IMR-90 (cell line): ENCODE results near the gene OVCH1. TPM values are rescaled to one million over a fixed set of nuclear protein-coding genes. Genes with fewer than 3 reads are reported as not detected.

Source experiments
- ATAC-seq: fragments of 200-7000 bp; cut with Tn5 transposase; 2 replicates; pipeline ENCODE4 v1.9.1; 2020; ENCODE audit warnings: low read depth, mild to moderate bottlenecking, moderate library complexity
- BruUV-seq: library from RNA; stranded (reverse); fragments of 400-500 nt; replicated peaks from 2 replicates; lab custom pipeline; 2021; lab: Mats Ljungman, UMichigan
- CTCF ChIA-PET: fragments of 300-600 bp; formaldehyde crosslinking; extraction: SDS; loops from one replicate; lab custom pipeline; 2021; ENCODE audit warnings: antibody characterized with exemption; lab: Yijun Ruan, JAX
- POLR2A ChIA-PET: fragments of 300-600 bp; sonication (Branson Sonifier 250); formaldehyde crosslinking; loops from one replicate; lab custom pipeline; 2022; ENCODE audit warnings: antibody characterized with exemption; ENCODE audit not compliant: unreplicated experiment; lab: Charles Lee
- DNase-seq: peaks from one replicate; pipeline ENCODE4 v3.0.0; 2013
- H2AFZ ChIP-seq: replicated peaks from 2 replicates; pipeline ENCODE3; 2013; ENCODE audit warnings: low read length, mild to moderate bottlenecking; ENCODE audit not compliant: poor library complexity
- H2AK5ac ChIP-seq: 2 replicates; pipeline ENCODE4 v1.6.1; 2013; ENCODE audit warnings: low read depth, low read length, inconsistent platforms
- H2AK9ac ChIP-seq: replicated peaks from 2 replicates; pipeline ENCODE3; 2013; ENCODE audit warnings: mild to moderate bottlenecking, low read depth, low read length, moderate library complexity; ENCODE audit not compliant: poor library complexity
- H2BK120ac ChIP-seq: 2 replicates; pipeline ENCODE4 v1.6.1; 2013; ENCODE audit warnings: low read depth, low read length, inconsistent platforms
- H2BK15ac ChIP-seq: 3 replicates; pipeline ENCODE4 v1.6.1; 2013; ENCODE audit warnings: low read depth, low read length, inconsistent platforms
- H2BK20ac ChIP-seq: 2 replicates; pipeline ENCODE4 v1.6.1; 2013; ENCODE audit warnings: low read depth, mild to moderate bottlenecking, inconsistent platforms, low read length, moderate library complexity
- H2BK5ac ChIP-seq: 2 replicates; pipeline ENCODE4 v1.6.1; 2013; ENCODE audit warnings: mild to moderate bottlenecking, low read depth, low read length, inconsistent platforms; ENCODE audit not compliant: poor library complexity, severe bottlenecking
- H3K14ac ChIP-seq: replicated peaks from 2 replicates; pipeline ENCODE4 v1.6.1; 2013; ENCODE audit warnings: low read depth, low read length, inconsistent platforms
- H3K18ac ChIP-seq: 2 replicates; pipeline ENCODE4 v1.6.1; 2013; ENCODE audit warnings: low read depth, low read length, control low read depth
- H3K23ac ChIP-seq: 2 replicates; pipeline ENCODE4 v1.6.1; 2013; ENCODE audit warnings: low read depth, low read length, inconsistent platforms
- H3K27ac ChIP-seq: 2 replicates; pipeline ENCODE4 v1.5.1; 2013; ENCODE audit warnings: mild to moderate bottlenecking, control low read depth, low read length; ENCODE audit not compliant: insufficient read depth
- H3K27me3 ChIP-seq: 2 replicates; pipeline ENCODE4 v1.6.1; 2013; ENCODE audit warnings: low read length; ENCODE audit not compliant: control insufficient read depth, insufficient read depth
- H3K36me3 ChIP-seq: 2 replicates; pipeline ENCODE4 v1.6.1; 2013; ENCODE audit warnings: low read length, mixed read lengths; ENCODE audit not compliant: control insufficient read depth, insufficient read depth
- H3K4ac ChIP-seq: 2 replicates; pipeline ENCODE4 v1.6.1; 2013; ENCODE audit warnings: low read depth, low read length, inconsistent platforms
- H3K4me1 ChIP-seq: 2 replicates; pipeline ENCODE4 v1.6.1; 2013; ENCODE audit warnings: low read length, mixed read lengths; ENCODE audit not compliant: control insufficient read depth, insufficient read depth
- H3K4me2 ChIP-seq: 2 replicates; pipeline ENCODE4 v1.6.1; 2013; ENCODE audit warnings: low read depth, mild to moderate bottlenecking, control low read depth, low read length, moderate library complexity
- H3K4me3 ChIP-seq: 2 replicates; pipeline ENCODE4 v1.5.1; 2013; ENCODE audit warnings: low read depth, mild to moderate bottlenecking, control low read depth, low read length, moderate library complexity; ENCODE audit not compliant: insufficient read depth
- H3K56ac ChIP-seq: 2 replicates; pipeline ENCODE4 v1.6.1; 2013; ENCODE audit warnings: low read length, inconsistent platforms; ENCODE audit not compliant: insufficient read depth; ENCODE audit errors: extremely low read depth
- H3K79me1 ChIP-seq, 2 experiments: 2 replicates each; pipeline ENCODE4 v1.6.1; 2013; ENCODE audit warnings: low read length in 2 of 2, inconsistent platforms in 1 of 2, low read depth in 1 of 2
- H3K9ac ChIP-seq: 2 replicates; pipeline ENCODE4 v1.6.1; 2013; ENCODE audit warnings: low read depth, low read length, control low read depth
- H3K9me1 ChIP-seq: 2 replicates; pipeline ENCODE4 v1.6.1; 2013; ENCODE audit warnings: low read length, inconsistent platforms; ENCODE audit not compliant: insufficient read depth
- H3K9me3 ChIP-seq: 2 replicates; pipeline ENCODE4 v1.6.1; 2013; ENCODE audit warnings: low read length; ENCODE audit not compliant: control insufficient read depth, insufficient read depth
- H4K20me1 ChIP-seq: 2 replicates; pipeline ENCODE4 v1.6.1; 2013; ENCODE audit warnings: low read length, inconsistent platforms; ENCODE audit not compliant: insufficient read depth
- H4K5ac ChIP-seq: 2 replicates; pipeline ENCODE4 v1.6.1; 2013; ENCODE audit warnings: mild to moderate bottlenecking, low read depth, low read length, control low read depth
- H4K8ac ChIP-seq, 2 experiments: 2 replicates each; pipeline ENCODE4 v1.6.1; 2013; ENCODE audit warnings: low read depth in 2 of 2, low read length in 2 of 2, control low read depth in 1 of 2, inconsistent platforms in 1 of 2
- H4K91ac ChIP-seq: 2 replicates; pipeline ENCODE4 v1.6.1; 2013; ENCODE audit warnings: low read depth, low read length, inconsistent platforms; ENCODE audit not compliant: insufficient read depth
- BHLHE40 ChIP-seq: fragments of 150-350 bp; IDR thresholded peaks from 2 replicates; pipeline ENCODE4 v1.6.1; 2016; ENCODE audit warnings: mild to moderate bottlenecking, low read depth, low read length
- CEBPB ChIP-seq: IDR thresholded peaks from 2 replicates; pipeline ENCODE4 v1.6.1; 2012; ENCODE audit warnings: low read depth, low read length, improper control_type of control experiment
- FOS ChIP-seq: fragments of 150-350 bp; IDR thresholded peaks from 2 replicates; pipeline ENCODE4 v1.6.1; 2016; ENCODE audit warnings: low read depth, low read length
- POLR2A ChIP-seq: IDR thresholded peaks from 2 replicates; pipeline ENCODE4 v1.6.1; 2012; ENCODE audit warnings: mild to moderate bottlenecking, low read depth, low read length
- RAD21 ChIP-seq: IDR thresholded peaks from 2 replicates; pipeline ENCODE4 v1.6.1; 2012; ENCODE audit warnings: low read length, improper control_type of control experiment
- RCOR1 ChIP-seq: IDR thresholded peaks from 2 replicates; pipeline ENCODE4 v1.6.1; 2012; ENCODE audit warnings: mild to moderate bottlenecking, low read length, improper control_type of control experiment; ENCODE audit not compliant: insufficient replicate concordance
- RFX5 ChIP-seq: IDR thresholded peaks from 2 replicates; pipeline ENCODE4 v1.8.0; 2012; ENCODE audit warnings: low read depth, mild to moderate bottlenecking, low read length, moderate library complexity
- WGBS, 2 experiments: methylation state at CpG; one replicate each; pipeline versions ENCODE4 v1.1.5 to v1.1.7; 2013; ENCODE audit warnings: missing lambda C conversion rate in 2 of 2; ENCODE audit not compliant: insufficient read length in 1 of 2; ENCODE audit errors: extremely low coverage in 2 of 2; 5-methylcytosine and 5-hydroxymethylcytosine counted together
- dilution Hi-C: fragments of 300-500 bp; cut with HindIII; formaldehyde crosslinking; loops from one replicate; pipeline ENCODE4 v1.14.3; 2018; ENCODE audit warnings: low sequenced_read_pairs; ENCODE audit not compliant: unreplicated experiment
- in situ Hi-C: fragments of 300-500 bp; cut with MboI; formaldehyde crosslinking; loops from 3 replicates; pipeline ENCODE4 v1.14.3; 2019; ENCODE audit warnings: low sequenced_read_pairs, inconsistent platforms, mixed read lengths
- intact Hi-C: fragments of 100-400 bp; cut with micrococcal nuclease; formaldehyde crosslinking; loops from 2 replicates; pipeline ENCODE4 v1.10.0; 2022
- polyA plus RNA-seq, 3 experiments: library from polyadenylated mRNA; depleted of rRNA; stranded (reverse); fragments of >200 nt; gene quantifications; 2 replicates each; pipeline ENCODE4 v1.2.3, GENCODE V29; 2012; ENCODE audit warnings: low replicate concordance in 1 of 3
- total RNA-seq: library from RNA; depleted of rRNA; stranded (reverse); fragments of >200 nt; gene quantifications from 2 replicates; pipeline ENCODE4 v1.2.3, GENCODE V29; 2012
- TF ChIP-seq, protein P1 (sequence below): fragments of 150-350 bp; IDR thresholded peaks from 2 replicates; pipeline ENCODE4 v1.6.1; 2017; ENCODE audit warnings: mild to moderate bottlenecking, antibody characterized with exemption, low read length, low read depth
- TF ChIP-seq, protein P2 (sequence below): conservative IDR thresholded peaks from 2 replicates; pipeline ENCODE4 v1.5.1; 2012; ENCODE audit warnings: mild to moderate bottlenecking, low read depth, low read length, improper control_type of control experiment
- TF ChIP-seq, protein P3 (sequence below): fragments of 150-350 bp; IDR thresholded peaks from 2 replicates; pipeline ENCODE4 v1.6.1; 2016; ENCODE audit warnings: low read depth, mild to moderate bottlenecking, low read length, moderate library complexity, borderline replicate concordance

OVCH1 gene
- total and polyA plus RNA-seq, 2 of the 4 experiments (the other 2 are of a cell fraction) = 0.05 to 0.18 TPM

DNA sequence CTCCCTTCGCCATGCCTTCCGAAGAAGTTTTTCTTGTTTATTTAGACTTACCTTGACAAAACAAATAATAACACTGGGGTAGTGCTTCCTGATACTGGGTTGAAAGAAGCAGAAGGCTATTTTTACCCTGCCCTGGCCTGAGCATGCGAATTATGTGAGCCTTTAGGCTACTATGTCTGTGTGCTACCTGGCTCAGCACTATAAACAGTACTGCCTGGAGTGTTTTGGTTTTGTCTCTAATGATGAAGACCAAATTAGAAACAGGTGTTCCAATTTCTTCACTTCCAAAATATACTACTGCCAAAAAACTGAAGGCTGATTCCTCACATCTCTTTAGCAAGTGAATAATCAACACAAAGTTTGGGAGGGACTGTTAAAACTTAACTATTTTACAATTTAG is 7.6 kb upstream of the OVCH1 start:
- no peak overlapping the region for H3K4me3 ChIP-seq
- H2AK9ac ChIP-seq = no peak overlapping the region
- no peaks in the 10 kb centered on the region for H4K20me1 ChIP-seq
- H2BK15ac ChIP-seq = no peak overlapping the region
- POLR2A ChIA-PET = no interaction called here
- H2BK20ac ChIP-seq = no peak overlapping the region
- no peaks in the 10 kb centered on the region for H3K4me1 ChIP-seq
- H3K27ac ChIP-seq = no peak overlapping the region
- H4K5ac ChIP-seq = no peak overlapping the region
- no TSS peak for BruUV-seq
- H2AFZ ChIP-seq = no peak overlapping the region
- H3K9me3 ChIP-seq = no peaks in the 10 kb centered on the region
- intact Hi-C loops (no loop called here), in situ Hi-C loops (loop anchor here (25.0 kb wide), 1 partner anchor 1307 kb away; no protein-coding TSS in a partner anchor), dilution Hi-C loops (no loop called here)
- no peak overlapping the region for H4K8ac ChIP-seq
- H3K56ac ChIP-seq = no peak overlapping the region
- H3K27me3 ChIP-seq = no peaks in the 10 kb centered on the region
- no peak overlapping the region for H2BK5ac ChIP-seq
- H2BK120ac ChIP-seq = no peak overlapping the region
- no peak overlapping the region for H4K91ac ChIP-seq
- TF ChIP-seq, protein P1, sequence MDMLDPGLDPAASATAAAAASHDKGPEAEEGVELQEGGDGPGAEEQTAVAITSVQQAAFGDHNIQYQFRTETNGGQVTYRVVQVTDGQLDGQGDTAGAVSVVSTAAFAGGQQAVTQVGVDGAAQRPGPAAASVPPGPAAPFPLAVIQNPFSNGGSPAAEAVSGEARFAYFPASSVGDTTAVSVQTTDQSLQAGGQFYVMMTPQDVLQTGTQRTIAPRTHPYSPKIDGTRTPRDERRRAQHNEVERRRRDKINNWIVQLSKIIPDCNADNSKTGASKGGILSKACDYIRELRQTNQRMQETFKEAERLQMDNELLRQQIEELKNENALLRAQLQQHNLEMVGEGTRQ = no peak
- TF ChIP-seq RFX5 = no peak
- TF ChIP-seq, protein P2, sequence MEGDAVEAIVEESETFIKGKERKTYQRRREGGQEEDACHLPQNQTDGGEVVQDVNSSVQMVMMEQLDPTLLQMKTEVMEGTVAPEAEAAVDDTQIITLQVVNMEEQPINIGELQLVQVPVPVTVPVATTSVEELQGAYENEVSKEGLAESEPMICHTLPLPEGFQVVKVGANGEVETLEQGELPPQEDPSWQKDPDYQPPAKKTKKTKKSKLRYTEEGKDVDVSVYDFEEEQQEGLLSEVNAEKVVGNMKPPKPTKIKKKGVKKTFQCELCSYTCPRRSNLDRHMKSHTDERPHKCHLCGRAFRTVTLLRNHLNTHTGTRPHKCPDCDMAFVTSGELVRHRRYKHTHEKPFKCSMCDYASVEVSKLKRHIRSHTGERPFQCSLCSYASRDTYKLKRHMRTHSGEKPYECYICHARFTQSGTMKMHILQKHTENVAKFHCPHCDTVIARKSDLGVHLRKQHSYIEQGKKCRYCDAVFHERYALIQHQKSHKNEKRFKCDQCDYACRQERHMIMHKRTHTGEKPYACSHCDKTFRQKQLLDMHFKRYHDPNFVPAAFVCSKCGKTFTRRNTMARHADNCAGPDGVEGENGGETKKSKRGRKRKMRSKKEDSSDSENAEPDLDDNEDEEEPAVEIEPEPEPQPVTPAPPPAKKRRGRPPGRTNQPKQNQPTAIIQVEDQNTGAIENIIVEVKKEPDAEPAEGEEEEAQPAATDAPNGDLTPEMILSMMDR = no peak
- no peak for TF ChIP-seq BHLHE40
- TF ChIP-seq RAD21 = no peak
- TF ChIP-seq FOS = no peak
- TF ChIP-seq RCOR1 = no peak
- TF ChIP-seq POLR2A = no peak
- no peak for TF ChIP-seq CEBPB
- TF ChIP-seq, protein P3, sequence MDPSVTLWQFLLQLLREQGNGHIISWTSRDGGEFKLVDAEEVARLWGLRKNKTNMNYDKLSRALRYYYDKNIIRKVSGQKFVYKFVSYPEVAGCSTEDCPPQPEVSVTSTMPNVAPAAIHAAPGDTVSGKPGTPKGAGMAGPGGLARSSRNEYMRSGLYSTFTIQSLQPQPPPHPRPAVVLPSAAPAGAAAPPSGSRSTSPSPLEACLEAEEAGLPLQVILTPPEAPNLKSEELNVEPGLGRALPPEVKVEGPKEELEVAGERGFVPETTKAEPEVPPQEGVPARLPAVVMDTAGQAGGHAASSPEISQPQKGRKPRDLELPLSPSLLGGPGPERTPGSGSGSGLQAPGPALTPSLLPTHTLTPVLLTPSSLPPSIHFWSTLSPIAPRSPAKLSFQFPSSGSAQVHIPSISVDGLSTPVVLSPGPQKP = no peak
- no peak overlapping the region for H3K14ac ChIP-seq
- H3K9ac ChIP-seq = no peak overlapping the region
- H2AK5ac ChIP-seq = no peak overlapping the region
- DNase-seq (no peak), ATAC-seq (no peak)
- no peaks in the 10 kb centered on the region; a peak in 1 of 4 replicates for H3K79me1 ChIP-seq
- CTCF ChIA-PET = no interaction called here
- no peak overlapping the region for H3K18ac ChIP-seq
- no peak overlapping the region for H3K4ac ChIP-seq
- H3K23ac ChIP-seq = no peak overlapping the region
- no peaks in the 10 kb centered on the region; the same call in 1 of the 2 replicates for H3K9me1 ChIP-seq
- WGBS, 2 experiments = no CpG with 5 or more reads among the region's 3 CpGs
- H3K36me3 ChIP-seq = peaks cover 17% of the 10 kb centered on the region
- no peak overlapping the region for H3K4me2 ChIP-seq
